ENCODE measurements around the gene GSTM2.
"Not testable (repeated sequence)": the region's sequence is repeated elsewhere in the genome, so short reads cannot be mapped to it uniquely, and the experiment has no call there.

GSTM2 gene

DNA sequence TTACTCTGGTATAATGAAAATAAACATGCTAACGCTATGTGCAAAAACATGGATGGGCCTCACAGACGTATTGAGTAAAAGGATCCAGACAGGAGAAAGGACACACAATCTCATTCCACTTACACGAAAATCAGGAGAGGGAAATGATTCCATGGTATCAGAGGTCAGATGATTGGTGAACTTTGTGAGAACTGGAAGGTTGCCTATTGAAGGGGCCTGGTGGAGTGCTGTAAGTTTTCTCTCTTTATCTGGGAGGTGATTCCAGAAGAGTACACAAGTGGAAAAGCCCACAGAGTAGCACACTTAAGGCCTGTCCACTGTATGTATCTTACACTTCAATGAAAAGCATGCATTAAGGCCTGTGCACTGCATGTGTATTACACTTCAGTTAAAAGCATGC is 9.6 kb downstream of the GSTM2 start:
- no peak for DNase-seq (ENCODE audit: low read depth in 3 of 3)

DNA sequence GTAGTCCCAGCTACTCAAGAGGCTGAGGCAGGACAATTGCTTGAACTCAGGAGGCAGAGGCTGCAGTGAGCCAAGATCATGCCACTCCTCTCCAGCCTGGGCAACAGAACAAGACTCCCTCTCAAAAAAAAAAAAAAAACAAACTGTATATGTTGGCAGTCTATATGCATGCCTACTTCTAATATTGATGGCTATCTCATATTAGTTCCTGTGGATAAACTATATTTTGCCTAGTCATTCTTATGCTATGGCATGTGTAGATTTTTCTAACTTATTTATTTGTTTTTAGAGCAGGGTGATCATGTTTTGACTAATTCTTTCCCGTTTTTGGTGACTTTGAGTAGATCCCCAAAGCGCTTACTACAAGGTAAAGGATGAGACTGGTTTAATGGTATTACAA is 10.8 kb downstream of the GSTM2 start:
- not testable (repeated sequence) for DNase-seq (ENCODE audit: low read depth in 3 of 3)

DNA sequence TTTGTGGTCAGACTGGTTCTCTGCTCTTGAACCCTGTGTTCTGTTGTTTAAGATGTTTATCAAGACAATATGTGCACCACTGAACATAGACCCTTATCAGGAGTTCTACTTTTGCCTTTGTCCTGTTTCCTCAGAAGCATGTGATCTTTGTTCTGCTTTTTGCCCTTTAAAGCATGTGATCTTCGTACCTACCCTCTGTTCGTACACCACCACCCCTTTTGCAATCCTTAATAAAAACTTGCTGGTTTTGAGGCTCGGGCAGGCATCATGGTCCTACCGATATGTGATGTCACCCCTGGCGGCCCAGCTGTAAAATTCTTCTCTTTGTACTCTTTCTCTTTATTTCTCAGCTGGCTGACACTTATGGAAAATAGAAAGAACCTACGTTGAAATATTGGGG is 16.9 kb downstream of the GSTM2 start:
- DNase-seq (ENCODE audit: low read depth in 3 of 3): not testable (repeated sequence)

DNA sequence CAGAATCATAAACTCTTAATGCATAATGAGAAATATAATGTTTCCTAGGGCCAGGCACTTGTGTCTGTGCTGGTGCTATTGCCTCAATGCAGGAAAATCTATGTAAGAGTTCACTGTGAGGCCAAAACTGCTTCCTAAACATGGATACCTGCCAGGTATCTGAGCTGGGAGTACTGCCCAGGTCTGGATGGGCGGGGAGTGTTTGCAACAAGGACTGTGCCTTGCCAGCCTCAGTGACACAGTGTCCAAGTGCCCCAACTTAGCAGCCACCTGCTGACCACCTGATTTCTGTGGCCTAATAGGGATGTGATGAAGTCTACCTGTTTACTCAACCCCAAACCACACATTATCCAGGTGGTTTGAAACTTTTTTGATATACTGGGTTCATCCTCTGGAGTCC is 17.5 kb downstream of the GSTM2 start:
- not testable (repeated sequence) for DNase-seq (ENCODE audit: low read depth in 3 of 3)

DNA sequence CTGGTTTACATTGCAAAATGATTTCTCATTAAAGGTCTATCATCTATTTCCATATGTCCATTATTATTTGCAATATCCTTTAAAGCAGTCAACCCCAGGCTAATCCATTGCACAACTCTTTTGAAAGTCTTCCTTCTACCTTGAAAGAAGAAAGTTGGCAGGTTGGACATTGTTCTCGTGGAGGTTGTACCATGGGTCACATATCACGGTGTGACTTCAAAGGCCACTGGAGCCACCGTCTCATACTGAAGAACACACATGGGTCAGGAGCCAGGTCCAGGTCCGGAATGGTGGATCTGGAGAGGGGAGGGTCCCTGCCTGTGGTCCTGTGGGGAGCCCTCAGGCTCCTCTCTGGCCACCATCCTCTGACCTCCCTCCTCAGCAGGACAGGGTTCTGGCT is 18.0 kb downstream of the GSTM2 start:
- not testable (repeated sequence) for DNase-seq (ENCODE audit: low read depth in 3 of 3)

DNA sequence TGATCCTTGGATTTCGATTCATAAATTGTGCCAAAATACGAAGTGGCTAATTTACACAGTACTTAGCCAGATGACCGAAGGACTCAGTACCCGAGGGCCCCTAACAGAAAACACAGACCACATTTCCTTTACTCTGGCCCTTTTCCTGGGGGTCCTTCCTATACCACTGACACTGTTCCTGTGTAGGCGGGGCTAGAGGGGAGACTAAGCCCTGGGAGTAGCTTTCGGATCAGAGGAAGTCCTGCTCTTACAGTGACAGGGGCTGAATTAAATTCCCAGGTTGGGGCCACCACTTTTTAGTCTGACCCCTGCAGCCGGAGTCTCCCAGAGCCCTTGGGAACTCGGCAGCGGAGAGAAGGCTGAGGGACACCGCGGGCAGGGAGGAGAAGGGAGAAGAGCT is 19.3 kb downstream of the GSTM2 start:
- not testable (repeated sequence) for DNase-seq (ENCODE audit: low read depth in 3 of 3)

DNA sequence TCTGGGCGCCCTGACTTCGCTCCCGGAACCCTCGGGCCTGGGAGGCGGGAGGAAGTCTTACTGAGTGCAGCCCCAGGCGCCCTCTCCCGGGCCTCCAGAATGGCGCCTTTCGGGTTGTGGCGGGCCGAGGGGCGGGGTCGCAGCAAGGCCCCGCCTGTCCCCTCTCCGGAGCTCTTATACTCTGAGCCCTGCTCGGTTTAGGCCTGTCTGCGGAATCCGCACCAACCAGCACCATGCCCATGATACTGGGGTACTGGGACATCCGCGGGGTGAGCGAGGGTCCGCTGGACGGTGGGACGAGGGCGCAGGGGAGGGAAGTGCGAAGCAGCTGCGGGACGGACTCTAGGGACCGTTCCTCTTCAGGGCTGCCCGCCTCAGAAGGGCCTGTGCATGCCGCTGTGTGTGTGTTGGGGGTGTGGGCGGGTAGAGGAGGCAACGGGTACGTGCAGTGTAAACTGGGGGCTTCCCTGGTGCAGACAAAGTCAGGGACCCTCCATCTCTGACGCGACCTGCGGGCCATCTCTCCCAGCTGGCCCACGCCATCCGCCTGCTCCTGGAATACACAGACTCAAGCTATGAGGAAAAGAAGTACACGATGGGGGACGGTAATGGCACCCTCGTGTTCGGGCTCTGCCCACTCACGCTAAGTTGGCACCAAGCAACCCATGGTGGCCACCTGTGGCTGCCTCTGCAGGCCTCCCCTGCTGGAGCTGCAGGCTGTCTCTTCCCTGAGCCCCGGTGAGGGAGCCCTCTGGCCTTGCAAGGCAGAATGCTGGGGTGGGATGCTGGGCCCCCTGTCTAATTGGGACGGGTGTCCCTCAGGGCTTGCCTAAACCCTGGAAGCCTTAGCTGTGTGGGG is 20.0 kb downstream of the GSTM2 start, which contains the start of gene GSTM1:
Gene GSTM1 (plus strand): TSS at position 177 of the 859 bp plus-strand sequence. CDS start 57 bp downstream, at position 234.
- peak in 1 of 3 experiments; percentile 40 for DNase-seq (ENCODE audit: low read depth in 3 of 3)

DNA sequence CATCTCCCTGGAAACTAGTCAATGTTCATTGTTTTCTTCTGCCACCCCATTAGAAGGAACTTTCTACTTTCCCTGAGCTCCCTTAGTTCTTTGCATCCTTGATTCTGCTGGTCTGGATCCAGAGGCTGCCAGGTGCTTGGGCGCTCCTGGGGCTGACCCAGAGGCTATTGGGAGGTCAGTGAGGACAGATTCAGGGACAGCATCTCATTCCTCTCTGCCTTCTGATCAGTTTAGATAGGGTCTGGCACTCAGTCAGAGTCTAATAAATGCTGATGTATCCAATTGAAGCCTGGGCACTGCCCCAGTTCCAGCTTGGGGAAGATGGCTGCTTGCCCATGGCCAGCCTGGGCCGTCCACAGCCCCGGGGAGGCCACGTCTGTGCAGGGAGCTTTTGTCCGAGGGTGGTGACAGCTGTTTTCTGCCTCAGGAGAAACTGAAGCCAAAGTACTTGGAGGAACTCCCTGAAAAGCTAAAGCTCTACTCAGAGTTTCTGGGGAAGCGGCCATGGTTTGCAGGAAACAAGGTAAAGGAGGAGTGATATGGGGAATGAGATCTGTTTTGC is 22.1 kb downstream of the GSTM2 start:
- no peak for DNase-seq (ENCODE audit: low read depth in 3 of 3)

DNA sequence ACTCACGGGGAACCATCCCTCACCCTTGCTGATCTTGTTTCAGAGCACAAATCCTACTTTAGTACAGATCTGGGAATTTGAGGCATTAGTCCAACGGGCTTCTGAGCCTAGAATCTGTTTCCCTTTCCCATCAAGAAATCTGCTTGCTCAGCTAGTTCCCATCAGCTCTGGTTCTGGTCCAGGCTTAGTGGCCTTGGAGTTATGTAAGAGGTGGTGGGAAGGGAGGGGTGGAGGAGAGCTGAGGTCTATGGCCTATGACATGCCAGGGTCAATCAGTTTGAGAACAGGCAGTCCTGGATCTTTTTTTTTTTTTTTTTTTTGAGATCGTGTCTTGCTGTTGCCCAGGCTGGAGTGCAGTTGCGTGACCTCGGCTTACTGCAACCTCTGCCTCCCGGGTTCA is 23.9 kb downstream of the GSTM2 start:
- DNase-seq (ENCODE audit: low read depth in 3 of 3): no peak

DNA sequence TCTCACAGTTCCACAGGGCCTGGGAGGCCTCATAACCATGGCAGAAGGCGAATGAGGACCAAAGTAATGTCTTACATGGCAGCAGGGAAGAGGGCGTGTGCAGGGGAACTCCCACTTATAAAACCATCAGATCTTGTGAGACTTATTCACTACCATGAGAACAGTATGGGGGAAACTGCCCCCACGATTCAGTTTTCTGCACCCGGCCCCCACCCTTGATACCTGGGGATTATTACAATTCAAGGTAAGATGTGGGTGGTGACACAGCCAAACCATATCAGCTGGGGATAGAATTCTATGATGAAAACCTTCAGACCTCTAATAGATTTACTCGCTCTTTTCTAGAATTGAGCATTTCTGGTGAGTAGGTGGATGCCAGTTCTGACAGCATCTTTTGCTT is 26.5 kb downstream of the GSTM2 start:
- DNase-seq (ENCODE audit: low read depth in 3 of 3): not testable (repeated sequence)

DNA sequence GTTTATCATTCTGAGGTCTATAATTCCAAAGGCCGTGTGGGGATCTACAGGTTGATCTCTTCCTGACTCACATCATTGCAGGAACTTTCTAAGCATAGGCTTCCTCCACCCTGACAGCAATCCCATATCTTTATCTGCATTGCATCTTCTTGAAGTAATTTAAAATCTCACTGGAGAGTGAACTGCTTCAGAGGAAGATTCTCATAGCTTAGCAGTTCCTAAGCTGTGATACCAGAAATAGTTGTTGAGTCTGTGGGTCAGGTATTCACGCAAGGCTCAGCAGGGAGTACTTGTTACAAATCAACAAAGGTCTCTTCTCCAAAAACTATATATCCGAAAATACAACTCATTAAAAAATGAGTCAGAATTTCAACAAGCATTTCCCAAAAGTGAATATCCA is 27.3 kb downstream of the GSTM2 start:
- DNase-seq (ENCODE audit: low read depth in 3 of 3): not testable (repeated sequence)

DNA sequence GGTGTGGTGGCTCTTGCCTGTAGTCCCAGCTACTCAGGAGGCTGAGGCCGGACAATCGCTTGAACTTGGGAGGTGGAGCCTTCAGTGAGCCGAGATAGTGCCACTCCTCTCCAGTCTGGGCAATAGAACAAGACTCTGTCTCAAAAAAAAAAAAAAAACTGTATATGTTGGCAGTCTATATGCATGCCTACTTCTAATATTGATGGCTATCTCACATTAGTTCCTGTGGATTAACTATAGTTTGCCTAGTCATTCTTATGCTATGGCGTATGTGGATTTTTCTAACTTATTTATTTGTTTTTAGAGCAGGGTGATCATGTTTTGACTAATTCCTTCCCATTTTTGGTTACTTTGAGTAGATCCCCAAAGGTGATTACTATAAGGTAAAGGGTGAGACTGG is 29.2 kb downstream of the GSTM2 start:
- no peak for DNase-seq (ENCODE audit: low read depth in 3 of 3)

DNA sequence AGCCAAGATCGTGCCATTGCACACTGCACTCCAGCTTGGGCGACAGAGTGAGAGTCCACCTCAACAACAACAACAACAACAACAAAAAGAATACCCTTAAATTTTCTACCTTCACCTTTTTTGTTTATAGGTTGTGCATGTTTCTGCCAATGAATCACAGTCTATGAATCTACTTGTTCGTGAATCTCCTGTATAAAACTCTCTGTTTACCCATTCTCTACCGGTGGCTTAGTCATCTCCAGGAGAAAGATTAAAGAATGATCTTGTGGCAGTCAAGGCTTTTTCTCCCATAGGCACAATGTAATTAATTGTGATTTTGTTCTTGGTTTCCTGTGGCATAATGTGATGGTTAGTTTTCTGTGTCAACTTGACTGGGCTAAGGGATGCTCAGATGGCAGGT is 30.0 kb downstream of the GSTM2 start:
- not testable (repeated sequence) for DNase-seq (ENCODE audit: low read depth in 3 of 3)

DNA sequence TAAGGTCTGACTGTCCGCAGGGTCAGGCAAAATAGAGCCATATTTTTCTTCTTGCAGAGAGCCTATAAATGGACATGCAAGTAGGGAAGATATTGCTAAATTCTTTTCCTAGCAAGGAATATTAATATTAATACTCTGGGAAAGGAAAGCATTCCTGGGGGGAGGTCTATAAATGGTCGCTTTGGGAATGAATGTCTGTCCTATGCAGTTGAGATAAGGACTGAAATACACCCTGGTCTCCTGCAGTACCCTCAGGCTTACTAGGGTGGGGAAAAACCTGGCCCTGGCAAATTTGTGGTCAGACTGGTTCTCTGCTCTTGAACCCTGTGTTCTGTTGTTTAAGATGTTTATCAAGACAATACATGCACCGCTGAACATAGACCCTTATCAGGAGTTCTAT is 35.1 kb downstream of the GSTM2 start:
- not testable (repeated sequence) for DNase-seq (ENCODE audit: low read depth in 3 of 3)

DNA sequence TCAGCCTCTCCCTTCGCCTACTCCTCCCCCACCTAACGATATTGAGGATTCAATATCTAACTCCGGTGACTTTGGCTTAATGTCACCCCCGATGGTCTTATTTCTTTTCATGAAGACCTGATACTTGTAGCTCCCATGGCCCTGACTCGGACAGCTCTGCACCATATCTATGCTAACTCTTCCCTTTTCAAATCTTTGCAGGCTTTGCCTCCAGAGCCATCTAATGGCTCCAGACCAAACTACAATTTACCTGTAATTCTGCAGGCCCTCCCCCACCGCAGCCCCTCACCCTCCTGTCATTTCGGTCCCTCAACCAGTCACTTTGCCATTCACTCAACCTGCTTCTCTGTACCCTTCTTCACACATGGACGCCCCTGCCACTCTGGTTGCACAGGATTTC is 36.3 kb downstream of the GSTM2 start:
- no peak for DNase-seq (ENCODE audit: low read depth in 3 of 3)

DNA sequence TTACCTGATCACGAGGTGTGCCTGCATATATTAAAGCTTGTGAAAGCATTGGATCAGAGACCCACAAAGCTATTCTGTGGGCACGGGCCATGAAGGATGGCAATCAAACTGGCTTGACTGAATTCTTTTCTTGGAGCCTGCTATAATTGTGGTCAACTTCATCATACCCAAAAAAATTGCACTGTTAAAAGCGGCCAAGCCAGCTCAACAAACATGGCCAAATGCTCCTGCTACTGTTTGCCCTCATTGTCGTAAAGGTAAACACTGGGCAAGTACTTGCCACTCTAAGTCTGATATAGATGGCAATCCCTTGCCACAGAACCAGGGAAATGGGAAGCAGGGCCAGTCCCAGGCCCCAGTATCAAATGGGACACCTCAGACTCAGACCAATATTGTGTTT is 37.6 kb downstream of the GSTM2 start:
- no peak for DNase-seq (ENCODE audit: low read depth in 3 of 3)

DNA sequence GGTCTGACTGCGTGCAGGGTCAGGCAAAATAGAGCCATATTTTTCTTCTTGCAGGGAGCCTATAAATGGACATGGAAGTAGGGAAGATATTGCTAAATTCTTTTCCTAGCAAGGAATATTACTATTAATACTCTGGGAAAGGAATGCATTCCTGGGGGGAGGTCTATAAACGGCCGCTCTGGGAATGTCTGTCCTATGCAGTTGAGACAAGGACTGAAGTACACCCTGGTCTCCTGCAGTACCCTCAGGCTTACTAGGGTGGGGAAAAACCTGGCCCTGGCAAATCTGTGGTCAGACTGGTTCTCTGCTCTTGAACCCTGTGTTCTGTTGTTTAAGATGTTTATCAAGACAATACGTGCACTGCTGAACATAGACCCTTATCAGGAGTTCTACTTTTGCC is 41.1 kb downstream of the GSTM2 start:
- not testable (repeated sequence) for DNase-seq (ENCODE audit: low read depth in 3 of 3)

DNA sequence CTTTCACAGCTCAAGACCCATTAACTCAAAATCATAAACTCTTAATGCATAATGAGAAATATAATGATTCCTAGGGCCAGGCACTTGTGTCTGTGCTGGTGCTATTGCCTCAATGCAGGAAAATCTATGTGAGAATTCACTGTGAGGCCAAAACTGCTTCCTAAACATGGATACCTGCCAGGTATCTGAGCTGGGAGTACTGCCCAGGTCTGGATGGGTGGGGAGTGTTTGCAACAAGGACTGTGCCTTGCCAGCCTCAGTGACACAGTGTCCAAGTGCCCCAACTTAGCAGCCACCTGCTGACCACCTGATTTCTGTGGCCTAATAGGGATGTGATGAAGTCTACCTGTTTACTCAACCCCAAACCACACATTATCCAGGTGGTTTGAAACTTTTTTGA is 42.0 kb downstream of the GSTM2 start:
- DNase-seq (ENCODE audit: low read depth in 3 of 3): not testable (repeated sequence)

DNA sequence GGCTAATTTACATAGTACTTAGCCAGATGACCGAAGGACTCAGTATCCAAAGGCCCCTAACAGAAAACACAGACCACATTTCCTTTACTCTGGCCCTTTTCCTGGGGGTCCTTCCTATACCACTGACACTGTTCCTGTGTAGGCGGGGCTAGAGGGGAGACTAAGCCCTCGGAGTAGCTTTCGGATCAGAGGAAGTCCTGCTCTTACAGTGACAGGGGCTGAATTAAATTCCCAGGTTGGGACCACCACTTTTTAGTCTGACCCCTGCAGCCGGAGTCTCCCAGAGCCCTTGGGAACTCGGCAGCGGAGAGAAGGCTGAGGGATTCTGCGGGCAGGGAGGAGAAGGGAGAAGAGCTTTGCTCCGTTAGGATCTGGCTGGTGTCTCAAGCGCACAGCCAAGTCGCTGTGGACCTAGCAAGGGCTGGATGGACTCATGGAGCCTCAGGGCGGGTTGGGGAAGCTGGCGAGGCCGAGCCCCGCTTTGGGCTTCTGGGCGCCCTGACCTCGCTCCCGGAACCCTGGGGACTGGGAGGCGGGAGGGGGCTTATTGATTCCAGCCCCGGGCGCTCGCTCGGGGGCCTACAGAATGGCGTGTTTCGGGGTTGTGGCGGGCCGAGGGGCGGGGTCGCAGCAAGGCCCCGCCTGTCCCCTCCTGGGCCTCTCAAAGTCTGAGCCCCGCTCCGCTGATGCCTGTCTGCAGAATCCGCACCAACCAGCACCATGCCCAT is 43.9 kb downstream of the GSTM2 start, which contains the start of gene GSTM5:
Gene GSTM5 (plus strand): TSS at position 659 of the 728 bp plus-strand sequence. CDS start 62 bp downstream, at position 721.
- not testable (repeated sequence) for DNase-seq (ENCODE audit: low read depth in 3 of 3)

DNA sequence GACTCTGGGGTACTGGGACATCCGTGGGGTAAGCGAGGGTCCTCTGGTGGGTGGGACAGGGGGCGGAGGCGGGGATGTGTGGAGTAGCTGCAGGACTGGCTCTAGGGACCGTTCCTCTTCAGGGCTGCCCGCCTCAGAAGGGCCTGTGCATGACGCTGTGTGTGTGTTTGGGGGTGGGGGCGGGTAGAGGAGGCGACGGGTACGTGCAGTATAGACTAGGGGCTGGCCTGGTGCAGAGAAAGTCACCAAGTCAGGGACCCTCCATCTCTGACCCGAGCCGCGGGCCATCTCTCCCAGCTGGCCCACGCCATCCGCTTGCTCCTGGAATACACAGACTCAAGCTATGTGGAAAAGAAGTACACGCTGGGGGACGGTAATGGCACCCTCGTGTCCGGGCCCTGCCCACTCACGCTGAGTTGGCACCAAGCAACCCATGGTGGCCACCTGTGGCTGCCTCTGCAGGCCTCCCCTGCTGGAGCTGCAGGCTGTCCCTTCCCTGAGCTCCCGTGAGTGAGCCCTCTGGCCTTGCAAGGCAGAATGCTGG is 44.5 kb downstream of the GSTM2 start:
- no peak for DNase-seq (ENCODE audit: low read depth in 3 of 3)

DNA sequence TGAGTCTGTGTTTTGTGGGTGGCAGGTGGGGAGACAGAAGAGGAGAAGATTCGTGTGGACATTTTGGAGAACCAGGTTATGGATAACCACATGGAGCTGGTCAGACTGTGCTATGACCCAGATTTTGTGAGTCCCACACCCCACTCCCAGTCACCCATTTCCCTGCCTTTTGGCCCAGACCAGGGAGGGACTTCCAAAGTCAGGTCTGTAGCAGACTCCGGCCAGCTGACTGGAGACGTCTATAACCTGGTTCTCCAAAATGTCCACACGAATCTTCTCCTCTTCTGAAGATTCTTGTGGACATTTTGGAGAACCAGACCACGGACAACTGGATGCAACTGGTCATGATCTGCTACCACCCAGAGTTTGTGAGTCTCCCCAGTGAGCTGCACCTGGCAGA is 45.8 kb downstream of the GSTM2 start:
- DNase-seq (ENCODE audit: low read depth in 3 of 3): no peak
